WTC11 (cell line): ENCODE measurements around the gene TOMM40L.

Source experiments
- JUN ChIP-seq: sonication (generic); formaldehyde crosslinking; IDR thresholded peaks from 2 replicates; pipeline ENCODE4 v1.8.0; 2023; ENCODE audit warnings: mild to moderate bottlenecking, missing genetic modification reagents
- RELA ChIP-seq: sonication (generic); formaldehyde crosslinking; IDR thresholded peaks from 2 replicates; pipeline ENCODE4 v1.8.1; 2022; ENCODE audit warnings: missing genetic modification reagents, mild to moderate bottlenecking, borderline replicate concordance
- SP1 ChIP-seq: sonication (generic); formaldehyde crosslinking; conservative IDR thresholded peaks from 2 replicates; pipeline ENCODE4 v1.8.1; 2022; ENCODE audit warnings: missing genetic modification reagents
- TCF7 ChIP-seq: sonication (generic); formaldehyde crosslinking; IDR thresholded peaks from 2 replicates; pipeline ENCODE4 v1.8.0; 2022; ENCODE audit warnings: mild to moderate bottlenecking, low read depth, missing genetic modification reagents, moderate library complexity
- TEAD1 ChIP-seq: sonication (generic); formaldehyde crosslinking; IDR thresholded peaks from 2 replicates; pipeline ENCODE4 v1.8.0; 2022; ENCODE audit warnings: mild to moderate bottlenecking, missing genetic modification reagents
- TF ChIP-seq, protein P1 (sequence below): fragments of 200-600 bp; IDR thresholded peaks from 2 replicates; pipeline ENCODE4 v1.8.0; 2022; ENCODE audit warnings: antibody characterized with exemption
- TF ChIP-seq, protein P2 (sequence below): sonication (generic); formaldehyde crosslinking; IDR thresholded peaks from 2 replicates; pipeline ENCODE4 v1.8.1; 2022; ENCODE audit warnings: low read depth, missing genetic modification reagents, borderline replicate concordance
- TF ChIP-seq, protein P3 (sequence below): sonication (generic); formaldehyde crosslinking; IDR thresholded peaks from 2 replicates; pipeline ENCODE4 v1.8.0; 2022; ENCODE audit warnings: mild to moderate bottlenecking, missing genetic modification reagents
- TF ChIP-seq, protein P4 (sequence below): sonication (generic); formaldehyde crosslinking; conservative IDR thresholded peaks from 2 replicates; pipeline ENCODE4 v1.8.1; 2022; ENCODE audit warnings: mild to moderate bottlenecking, missing genetic modification reagents
- TF ChIP-seq, protein P5 (sequence below): sonication (generic); formaldehyde crosslinking; IDR thresholded peaks from 2 replicates; pipeline ENCODE4 v1.8.0; 2023; ENCODE audit warnings: missing genetic modification reagents, mild to moderate bottlenecking, borderline replicate concordance

DNA sequence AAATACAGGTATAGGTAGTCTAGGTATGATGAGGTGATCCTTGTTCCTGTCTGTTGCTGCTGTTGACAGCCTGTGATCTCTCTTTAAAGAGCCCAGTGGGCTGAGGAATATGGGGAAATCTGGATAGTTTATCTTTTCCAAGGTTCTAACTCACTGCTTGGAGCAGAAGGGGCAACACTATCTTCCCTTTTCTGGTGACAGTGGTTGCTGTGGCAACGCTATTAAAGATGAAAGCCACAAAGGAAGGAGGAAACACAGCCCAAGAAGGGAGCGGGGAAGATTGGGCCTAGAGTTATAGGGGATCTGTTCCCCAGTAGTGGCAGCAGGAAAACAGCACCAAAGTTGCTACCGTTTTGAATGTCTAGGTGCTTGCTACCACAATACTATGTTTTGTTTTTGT, 41.5 kb downstream of the TOMM40L start:
- no peak for TF ChIP-seq TEAD1
- TF ChIP-seq SP1, result no peak
- TF ChIP-seq, protein P1, sequence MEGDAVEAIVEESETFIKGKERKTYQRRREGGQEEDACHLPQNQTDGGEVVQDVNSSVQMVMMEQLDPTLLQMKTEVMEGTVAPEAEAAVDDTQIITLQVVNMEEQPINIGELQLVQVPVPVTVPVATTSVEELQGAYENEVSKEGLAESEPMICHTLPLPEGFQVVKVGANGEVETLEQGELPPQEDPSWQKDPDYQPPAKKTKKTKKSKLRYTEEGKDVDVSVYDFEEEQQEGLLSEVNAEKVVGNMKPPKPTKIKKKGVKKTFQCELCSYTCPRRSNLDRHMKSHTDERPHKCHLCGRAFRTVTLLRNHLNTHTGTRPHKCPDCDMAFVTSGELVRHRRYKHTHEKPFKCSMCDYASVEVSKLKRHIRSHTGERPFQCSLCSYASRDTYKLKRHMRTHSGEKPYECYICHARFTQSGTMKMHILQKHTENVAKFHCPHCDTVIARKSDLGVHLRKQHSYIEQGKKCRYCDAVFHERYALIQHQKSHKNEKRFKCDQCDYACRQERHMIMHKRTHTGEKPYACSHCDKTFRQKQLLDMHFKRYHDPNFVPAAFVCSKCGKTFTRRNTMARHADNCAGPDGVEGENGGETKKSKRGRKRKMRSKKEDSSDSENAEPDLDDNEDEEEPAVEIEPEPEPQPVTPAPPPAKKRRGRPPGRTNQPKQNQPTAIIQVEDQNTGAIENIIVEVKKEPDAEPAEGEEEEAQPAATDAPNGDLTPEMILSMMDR, result no peak
- TF ChIP-seq TCF7 (CRISPR knock-in tag), result no peak
- TF ChIP-seq, protein P2, sequence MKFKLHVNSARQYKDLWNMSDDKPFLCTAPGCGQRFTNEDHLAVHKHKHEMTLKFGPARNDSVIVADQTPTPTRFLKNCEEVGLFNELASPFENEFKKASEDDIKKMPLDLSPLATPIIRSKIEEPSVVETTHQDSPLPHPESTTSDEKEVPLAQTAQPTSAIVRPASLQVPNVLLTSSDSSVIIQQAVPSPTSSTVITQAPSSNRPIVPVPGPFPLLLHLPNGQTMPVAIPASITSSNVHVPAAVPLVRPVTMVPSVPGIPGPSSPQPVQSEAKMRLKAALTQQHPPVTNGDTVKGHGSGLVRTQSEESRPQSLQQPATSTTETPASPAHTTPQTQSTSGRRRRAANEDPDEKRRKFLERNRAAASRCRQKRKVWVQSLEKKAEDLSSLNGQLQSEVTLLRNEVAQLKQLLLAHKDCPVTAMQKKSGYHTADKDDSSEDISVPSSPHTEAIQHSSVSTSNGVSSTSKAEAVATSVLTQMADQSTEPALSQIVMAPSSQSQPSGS (CRISPR knock-in tag), result no peak
- TF ChIP-seq, protein P3, sequence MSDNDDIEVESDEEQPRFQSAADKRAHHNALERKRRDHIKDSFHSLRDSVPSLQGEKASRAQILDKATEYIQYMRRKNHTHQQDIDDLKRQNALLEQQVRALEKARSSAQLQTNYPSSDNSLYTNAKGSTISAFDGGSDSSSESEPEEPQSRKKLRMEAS (CRISPR knock-in tag), result no peak
- TF ChIP-seq JUN (CRISPR knock-in tag), result no peak
- TF ChIP-seq, protein P4, sequence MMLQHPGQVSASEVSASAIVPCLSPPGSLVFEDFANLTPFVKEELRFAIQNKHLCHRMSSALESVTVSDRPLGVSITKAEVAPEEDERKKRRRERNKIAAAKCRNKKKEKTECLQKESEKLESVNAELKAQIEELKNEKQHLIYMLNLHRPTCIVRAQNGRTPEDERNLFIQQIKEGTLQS, result no peak
- TF ChIP-seq RELA, result no peak
- TF ChIP-seq, protein P5, sequence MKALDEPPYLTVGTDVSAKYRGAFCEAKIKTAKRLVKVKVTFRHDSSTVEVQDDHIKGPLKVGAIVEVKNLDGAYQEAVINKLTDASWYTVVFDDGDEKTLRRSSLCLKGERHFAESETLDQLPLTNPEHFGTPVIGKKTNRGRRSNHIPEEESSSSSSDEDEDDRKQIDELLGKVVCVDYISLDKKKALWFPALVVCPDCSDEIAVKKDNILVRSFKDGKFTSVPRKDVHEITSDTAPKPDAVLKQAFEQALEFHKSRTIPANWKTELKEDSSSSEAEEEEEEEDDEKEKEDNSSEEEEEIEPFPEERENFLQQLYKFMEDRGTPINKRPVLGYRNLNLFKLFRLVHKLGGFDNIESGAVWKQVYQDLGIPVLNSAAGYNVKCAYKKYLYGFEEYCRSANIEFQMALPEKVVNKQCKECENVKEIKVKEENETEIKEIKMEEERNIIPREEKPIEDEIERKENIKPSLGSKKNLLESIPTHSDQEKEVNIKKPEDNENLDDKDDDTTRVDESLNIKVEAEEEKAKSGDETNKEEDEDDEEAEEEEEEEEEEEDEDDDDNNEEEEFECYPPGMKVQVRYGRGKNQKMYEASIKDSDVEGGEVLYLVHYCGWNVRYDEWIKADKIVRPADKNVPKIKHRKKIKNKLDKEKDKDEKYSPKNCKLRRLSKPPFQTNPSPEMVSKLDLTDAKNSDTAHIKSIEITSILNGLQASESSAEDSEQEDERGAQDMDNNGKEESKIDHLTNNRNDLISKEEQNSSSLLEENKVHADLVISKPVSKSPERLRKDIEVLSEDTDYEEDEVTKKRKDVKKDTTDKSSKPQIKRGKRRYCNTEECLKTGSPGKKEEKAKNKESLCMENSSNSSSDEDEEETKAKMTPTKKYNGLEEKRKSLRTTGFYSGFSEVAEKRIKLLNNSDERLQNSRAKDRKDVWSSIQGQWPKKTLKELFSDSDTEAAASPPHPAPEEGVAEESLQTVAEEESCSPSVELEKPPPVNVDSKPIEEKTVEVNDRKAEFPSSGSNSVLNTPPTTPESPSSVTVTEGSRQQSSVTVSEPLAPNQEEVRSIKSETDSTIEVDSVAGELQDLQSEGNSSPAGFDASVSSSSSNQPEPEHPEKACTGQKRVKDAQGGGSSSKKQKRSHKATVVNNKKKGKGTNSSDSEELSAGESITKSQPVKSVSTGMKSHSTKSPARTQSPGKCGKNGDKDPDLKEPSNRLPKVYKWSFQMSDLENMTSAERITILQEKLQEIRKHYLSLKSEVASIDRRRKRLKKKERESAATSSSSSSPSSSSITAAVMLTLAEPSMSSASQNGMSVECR, result no peak
